Endometrial microvascular endothelial cells (primary cell): ENCODE data around the gene CYP2C18. TPM values are rescaled to one million over a fixed set of nuclear protein-coding genes. Genes with fewer than 3 reads are reported as not detected.
"Not testable (repeated sequence)": the region's sequence is repeated elsewhere in the genome, so short reads cannot be mapped to it uniquely, and the experiment has no call there.

ENCODE experiments used
- in situ Hi-C: cut with HindIII; loops from 2 replicates; pipeline ENCODE4 v1.10.0; 2017; ENCODE audit warnings: low sequenced_read_pairs, low pct_unique_long_range_greater_than_20kb; ENCODE audit errors: inconsistent ontology term
- total RNA-seq: library from RNA; depleted of rRNA; stranded (reverse); fragments of >200 nt; gene quantifications from one replicate; pipeline ENCODE4 v1.2.3, GENCODE V29; 2015; ENCODE audit errors: inconsistent ontology term

CYP2C18 gene
- total RNA-seq, 1 donor from 2014 or later = not detected

DNA sequence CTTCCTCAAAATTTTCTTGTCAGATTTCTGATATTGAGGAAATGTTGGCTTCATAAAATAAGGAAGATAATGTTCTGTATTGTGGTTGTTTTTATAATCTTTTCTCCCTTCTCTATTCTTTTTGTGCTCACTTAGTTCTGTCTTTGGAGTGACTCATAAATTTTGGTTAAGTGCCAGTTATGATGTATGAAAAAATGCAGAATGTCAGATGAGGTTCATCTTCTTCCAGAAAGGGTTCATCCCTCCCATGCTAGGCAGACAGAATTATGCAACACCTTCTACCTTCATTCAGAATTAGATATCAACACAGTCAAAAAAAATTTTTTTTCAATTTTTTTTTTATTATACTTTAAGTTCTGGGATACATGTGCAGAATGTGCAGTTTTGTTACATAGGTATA, 42.3 kb downstream of the CYP2C18 start:
- in situ Hi-C loops = no loop called here

DNA sequence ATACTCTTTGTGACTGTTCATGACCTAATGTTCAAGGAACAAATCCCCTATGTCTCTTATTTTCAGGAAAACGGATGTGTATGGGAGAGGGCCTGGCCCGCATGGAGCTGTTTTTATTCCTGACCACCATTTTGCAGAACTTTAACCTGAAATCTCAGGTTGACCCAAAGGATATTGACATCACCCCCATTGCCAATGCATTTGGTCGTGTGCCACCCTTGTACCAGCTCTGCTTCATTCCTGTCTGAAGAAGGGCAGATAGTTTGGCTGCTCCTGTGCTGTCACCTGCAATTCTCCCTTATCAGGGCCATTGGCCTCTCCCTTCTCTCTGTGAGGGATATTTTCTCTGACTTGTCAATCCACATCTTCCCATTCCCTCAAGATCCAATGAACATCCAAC, 51.7 kb downstream of the CYP2C18 start:
- in situ Hi-C loops = no loop called here

DNA sequence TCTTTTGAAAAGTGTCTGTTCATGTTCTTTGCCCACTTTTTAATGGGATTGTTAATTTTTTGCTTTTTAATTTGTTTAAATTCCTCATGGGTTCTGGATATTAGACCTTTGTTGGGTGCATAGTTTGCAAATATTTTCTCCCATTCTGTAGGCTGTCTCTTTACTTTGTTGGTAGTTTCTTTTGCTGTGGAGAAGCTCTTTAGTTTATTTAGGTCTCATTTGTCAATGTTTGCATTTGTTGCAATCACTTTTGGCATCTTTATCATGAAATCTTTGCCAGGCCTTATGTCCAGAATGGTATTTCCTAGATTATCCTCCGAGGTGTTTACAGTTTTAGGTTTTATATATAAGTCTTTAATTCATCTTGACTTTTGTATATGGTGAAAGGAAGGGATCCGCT, 55.1 kb downstream of the CYP2C18 start:
- in situ Hi-C loops = no loop called here

DNA sequence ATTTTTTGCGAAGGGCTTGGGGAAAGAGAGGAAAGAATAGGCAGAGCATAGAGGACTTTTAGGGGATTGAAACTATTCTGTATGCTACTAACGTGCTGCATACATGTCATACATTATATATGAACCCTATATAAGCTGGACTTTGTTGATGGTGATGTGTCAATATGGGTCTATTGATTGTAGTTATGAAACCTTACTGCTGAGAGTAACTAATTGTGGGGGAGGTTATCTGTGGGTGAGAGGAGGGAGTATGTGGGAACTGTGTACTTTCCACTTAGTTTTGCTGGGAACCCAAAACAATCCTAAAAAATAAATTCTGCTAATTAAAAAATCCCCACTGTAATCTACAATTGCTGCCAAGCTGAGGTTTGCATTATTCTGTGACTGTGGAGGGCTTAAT, 63.6 kb downstream of the CYP2C18 start:
- in situ Hi-C loops = no loop called here

DNA sequence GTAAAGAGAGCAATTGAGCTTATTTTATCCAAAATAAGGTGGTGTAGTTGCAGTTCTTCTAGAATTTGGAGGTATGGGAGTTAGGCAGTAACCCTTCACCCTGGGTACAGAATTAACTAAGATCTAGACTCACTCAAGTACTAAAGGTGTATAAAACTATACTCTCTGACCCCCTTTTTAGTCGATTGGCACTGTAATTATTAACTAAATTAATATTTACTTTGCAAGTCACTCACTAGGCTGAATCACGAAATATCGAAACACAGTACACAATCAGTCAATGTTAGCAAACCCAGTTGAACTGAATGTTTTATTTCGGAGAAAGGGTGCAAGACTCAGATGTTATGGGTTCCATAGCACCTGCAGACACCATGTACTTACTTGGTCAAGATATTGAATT, 64.3 kb downstream of the CYP2C18 start:
- in situ Hi-C loops = no loop called here

DNA sequence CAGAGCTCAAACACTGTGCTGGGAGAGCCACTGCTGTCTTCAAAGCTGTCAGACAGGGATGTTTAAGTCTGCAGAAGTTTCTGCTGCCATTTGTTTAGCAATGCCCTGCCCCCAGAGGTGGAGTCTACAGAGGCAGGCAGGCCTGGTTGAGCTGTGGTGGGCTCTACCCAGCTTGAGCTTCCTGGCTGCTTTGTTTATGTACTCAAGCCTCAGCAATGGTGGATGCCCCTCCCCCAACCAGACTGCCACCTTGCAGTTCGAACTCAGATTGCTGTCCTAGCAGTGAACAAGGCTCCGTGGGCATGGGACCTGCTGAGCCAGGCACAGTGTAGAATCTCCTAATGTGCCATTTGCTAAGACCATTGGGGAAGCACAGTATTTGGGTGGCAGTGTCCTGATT, 74.4 kb downstream of the CYP2C18 start:
- in situ Hi-C loops = no loop called here

DNA sequence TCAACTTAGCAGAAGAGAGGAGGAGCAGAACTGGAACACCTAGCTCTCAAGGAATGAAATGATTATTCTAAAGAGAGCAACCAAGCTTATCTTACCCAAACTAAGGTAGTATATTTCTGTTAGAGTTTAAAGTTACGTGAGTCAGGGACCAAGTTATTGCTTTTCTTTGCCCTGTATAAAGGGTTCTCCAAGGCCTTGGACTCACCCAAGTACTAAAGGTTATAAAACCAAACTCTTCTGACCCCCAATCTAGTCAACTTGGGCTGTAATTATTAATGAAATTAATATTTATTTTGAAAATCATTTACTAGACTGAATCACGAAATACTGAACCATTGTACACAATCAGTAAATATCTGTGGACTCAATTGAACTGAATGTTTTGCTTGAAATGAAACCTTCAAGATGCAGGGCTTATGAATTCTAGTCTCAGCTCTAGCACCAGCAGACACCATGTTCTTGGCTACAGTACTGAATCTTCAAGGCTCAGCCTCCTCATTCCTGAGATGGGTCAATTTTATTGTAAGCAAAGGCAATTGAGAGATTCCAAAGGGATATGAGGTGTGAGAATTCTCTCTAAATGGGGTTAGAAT, 77.2 kb downstream of the CYP2C18 start:
- in situ Hi-C loops = no loop called here

DNA sequence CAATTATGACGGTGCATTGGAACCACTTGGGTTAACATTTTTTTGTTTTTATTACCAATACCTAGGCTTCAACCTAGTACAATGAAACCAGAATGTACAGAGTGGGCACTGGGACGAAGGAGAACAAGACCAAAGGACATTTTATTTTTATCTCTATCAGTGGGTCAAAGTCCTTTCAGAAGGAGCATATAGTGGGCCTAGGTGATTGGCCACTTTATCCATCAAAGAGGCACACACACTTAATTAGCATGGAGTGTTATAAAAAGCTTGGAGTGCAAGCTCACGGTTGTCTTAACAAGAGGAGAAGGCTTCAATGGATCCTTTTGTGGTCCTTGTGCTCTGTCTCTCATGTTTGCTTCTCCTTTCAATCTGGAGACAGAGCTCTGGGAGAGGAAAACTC, 78.9 kb downstream of the CYP2C18 start, which contains the start of gene CYP2C19:
CYP2C19 (plus strand) TSS at position 289 of the 400 bp plus-strand sequence; CDS start at position 314, 25 bp downstream.
- in situ Hi-C loops = no loop called here

DNA sequence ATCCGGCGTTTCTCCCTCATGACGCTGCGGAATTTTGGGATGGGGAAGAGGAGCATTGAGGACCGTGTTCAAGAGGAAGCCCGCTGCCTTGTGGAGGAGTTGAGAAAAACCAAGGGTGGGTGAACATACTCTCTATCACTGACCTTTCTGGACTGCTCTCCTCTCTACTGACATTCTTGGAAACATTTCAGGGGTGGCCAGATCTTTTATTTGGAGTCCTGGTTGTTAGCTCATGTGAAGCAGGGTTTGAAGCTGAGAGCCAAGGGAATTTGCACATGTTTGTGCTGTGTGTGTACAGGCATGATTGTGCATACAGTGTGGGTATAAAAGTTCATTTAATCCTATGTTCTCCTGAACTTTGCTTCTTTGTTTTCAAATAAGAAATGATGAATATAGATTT, 91.9 kb downstream of the CYP2C18 start:
- in situ Hi-C loops = not testable (repeated sequence)

DNA sequence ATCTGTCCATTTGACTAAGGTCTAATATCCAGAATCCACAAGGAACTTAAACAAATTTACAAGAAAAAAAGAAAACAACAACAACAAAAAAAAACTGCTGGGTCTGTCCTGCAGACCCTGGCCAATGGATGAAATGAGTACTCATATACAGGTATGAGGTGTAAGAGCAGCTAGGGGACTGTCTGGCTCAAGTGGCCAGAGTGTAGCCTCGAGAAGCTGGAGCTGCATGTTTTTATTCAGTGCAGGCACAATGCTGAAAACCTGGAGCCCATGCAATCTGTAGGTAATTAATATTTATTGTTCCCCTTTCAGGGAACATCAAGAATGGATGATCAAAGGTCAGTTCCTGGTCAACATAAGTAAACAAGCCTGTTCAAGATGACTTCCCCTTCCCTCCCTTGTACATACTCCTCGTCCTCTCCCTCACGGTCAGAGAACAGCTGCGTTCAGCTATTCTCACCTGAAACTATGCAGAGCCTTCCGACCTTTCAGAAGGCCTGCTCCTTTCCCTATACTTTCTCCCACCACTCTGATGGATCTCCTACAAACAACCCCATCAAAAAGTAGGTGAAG, 94.4 kb downstream of the CYP2C18 start:
- in situ Hi-C loops = no loop called here

DNA sequence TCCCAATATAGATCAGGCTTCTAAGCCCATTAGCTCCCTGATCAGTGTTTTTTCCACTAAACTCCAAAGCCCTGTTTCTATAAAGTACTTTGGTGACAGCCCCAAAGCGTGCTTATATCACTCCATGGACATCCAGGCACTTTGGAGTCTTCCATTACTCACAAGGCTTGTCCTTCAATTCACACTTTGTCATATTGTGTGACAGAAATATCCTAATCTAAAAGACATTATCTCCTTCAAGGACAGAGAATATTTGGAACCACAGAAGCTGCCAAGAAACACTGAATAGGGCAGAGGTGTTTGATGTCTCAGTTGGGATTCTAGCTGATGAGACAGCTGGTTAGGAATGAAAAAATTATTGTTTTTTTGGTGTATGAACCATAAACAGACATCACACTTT, 97.3 kb downstream of the CYP2C18 start:
- in situ Hi-C loops = no loop called here

DNA sequence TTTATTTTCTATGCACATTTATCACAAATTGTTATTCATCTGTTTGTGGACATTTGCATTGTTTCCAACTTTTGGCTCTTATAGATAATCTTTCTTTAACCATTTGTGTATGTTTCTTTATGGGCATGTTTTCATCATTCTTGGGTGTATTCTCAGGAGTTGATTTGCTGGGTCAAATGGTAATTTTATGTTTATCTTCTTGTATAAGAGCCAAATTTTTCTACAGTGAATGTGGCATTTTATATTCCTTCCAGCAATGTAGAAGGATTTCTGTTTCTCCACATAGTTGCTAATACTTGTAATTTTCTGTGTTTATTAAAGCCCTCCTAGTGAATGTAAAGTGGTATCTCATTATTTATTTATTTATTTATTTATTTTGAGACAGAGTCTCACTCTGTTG, 100.7 kb downstream of the CYP2C18 start:
- in situ Hi-C loops = no loop called here

DNA sequence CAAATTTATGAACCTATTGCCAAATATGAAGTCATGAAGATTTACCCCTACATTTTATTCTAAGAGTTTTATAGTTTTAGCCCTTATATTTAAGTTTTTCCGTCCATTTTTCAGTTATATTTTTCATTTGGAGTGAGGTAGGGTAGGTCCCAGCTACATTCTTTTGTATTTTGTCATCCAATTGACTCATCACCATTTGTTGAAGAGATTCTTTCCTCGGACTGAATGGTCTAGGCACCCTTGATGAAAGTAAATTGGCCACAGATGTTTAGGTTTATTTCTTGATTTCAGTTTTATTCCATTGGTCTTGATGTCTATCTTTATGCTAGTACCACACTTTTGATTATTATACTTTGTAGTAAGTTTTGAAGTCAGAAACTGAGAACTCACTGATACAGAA, 101.7 kb downstream of the CYP2C18 start:
- in situ Hi-C loops = no loop called here

Other genes with a start within 250 kb of the CYP2C18 start
- 48.4 TPM for gene HELLS, start 137.9 kb upstream of the CYP2C18 start, total RNA-seq
- gene CYP2C19, start 79.0 kb downstream of the CYP2C18 start, total RNA-seq = not detected